HEK293 (cell line): ENCODE data around the gene LRRFIP1.

Experiments used
- CTCF ChIA-PET: fragments of 350-600 bp; formaldehyde crosslinking; extraction: SDS; loops from one replicate; lab custom pipeline; 2021; ENCODE audit warnings: antibody characterized with exemption; lab: Yijun Ruan, JAX
- POLR2A ChIA-PET: fragments of 300-600 bp; formaldehyde crosslinking; extraction: SDS; loops from one replicate; lab custom pipeline; 2020; ENCODE audit warnings: antibody characterized with exemption, inconsistent platforms; lab: Yijun Ruan, JAX
- H3K27ac ChIP-seq: fragments of 200-500 bp; sonication (Bioruptor generic); 2 replicates; pipeline ENCODE4 v1.5.1; 2014; ENCODE audit warnings: low read depth, low read length, control low read depth, inconsistent platforms; ENCODE audit errors: extremely low read depth
- H3K36me3 ChIP-seq, 2 experiments: fragments of 200-500 bp in 1 of 2; sonication (Bioruptor generic) in 1 of 2; 1 replicate in 1 of 2; 2 replicates in 1 of 2; pipeline ENCODE4 v1.5.1; 2014 to 2017; ENCODE audit warnings: inconsistent platforms in 2 of 2, low read length in 2 of 2; ENCODE audit not compliant: control insufficient read depth in 2 of 2, insufficient read depth in 1 of 2
- H3K4me1 ChIP-seq: fragments of 200-500 bp; sonication (Bioruptor generic); 2 replicates; pipeline ENCODE4 v1.5.1; 2014; ENCODE audit warnings: mild to moderate bottlenecking, low read length, inconsistent platforms; ENCODE audit not compliant: control insufficient read depth, insufficient read depth
- H3K4me3 ChIP-seq: 2 replicates; pipeline ENCODE4 v1.5.1; 2011; ENCODE audit warnings: low read depth, mild to moderate bottlenecking, control low read depth, low read length, moderate library complexity
- H3K9me3 ChIP-seq: fragments of 200-500 bp; sonication (Bioruptor generic); 2 replicates; pipeline ENCODE4 v1.5.1; 2014; ENCODE audit warnings: low read depth, low read length, inconsistent platforms; ENCODE audit not compliant: control insufficient read depth, insufficient read depth
- SCRT2 ChIP-seq: fragments of 450-650 bp; formaldehyde crosslinking; IDR thresholded peaks from 2 replicates; pipeline ENCODE4 v1.5.1; 2016; ENCODE audit warnings: missing biosample characterization, missing genetic modification characterization
- ZBTB10 ChIP-seq: fragments of 450-650 bp; formaldehyde crosslinking; IDR thresholded peaks from 2 replicates; pipeline ENCODE4 v1.5.1; 2016; ENCODE audit warnings: missing biosample characterization, missing genetic modification characterization
- ZBTB20 ChIP-seq: fragments of 450-650 bp; formaldehyde crosslinking; IDR thresholded peaks from 2 replicates; pipeline ENCODE4 v1.5.1; 2016; ENCODE audit warnings: missing biosample characterization, missing genetic modification characterization
- ZBTB48 ChIP-seq: fragments of 450-650 bp; formaldehyde crosslinking; IDR thresholded peaks from 2 replicates; pipeline ENCODE4 v1.5.1; 2016; ENCODE audit warnings: missing biosample characterization, missing genetic modification characterization
- ZFP69B ChIP-seq: fragments of 450-650 bp; formaldehyde crosslinking; IDR thresholded peaks from 2 replicates; pipeline ENCODE4 v1.5.1; 2016; ENCODE audit warnings: missing biosample characterization, missing genetic modification characterization
- ZNF121 ChIP-seq: fragments of 450-650 bp; formaldehyde crosslinking; IDR thresholded peaks from 2 replicates; pipeline ENCODE4 v1.5.1; 2016; ENCODE audit warnings: missing biosample characterization, missing genetic modification characterization
- ZNF223 ChIP-seq: fragments of 450-650 bp; formaldehyde crosslinking; IDR thresholded peaks from 2 replicates; pipeline ENCODE4 v1.5.1; 2016; ENCODE audit warnings: missing biosample characterization, missing genetic modification characterization
- ZNF280D ChIP-seq: fragments of 450-650 bp; formaldehyde crosslinking; IDR thresholded peaks from 2 replicates; pipeline ENCODE4 v1.5.1; 2016; ENCODE audit warnings: missing biosample characterization, missing genetic modification characterization
- ZNF391 ChIP-seq: fragments of 450-650 bp; formaldehyde crosslinking; IDR thresholded peaks from 2 replicates; pipeline ENCODE4 v1.5.1; 2016; ENCODE audit warnings: low read depth, missing biosample characterization, missing genetic modification characterization, borderline replicate concordance
- ZNF529 ChIP-seq: fragments of 450-650 bp; formaldehyde crosslinking; IDR thresholded peaks from 2 replicates; pipeline ENCODE4 v1.5.1; 2017; ENCODE audit warnings: missing genetic modification characterization, missing biosample characterization; ENCODE audit not compliant: insufficient replicate concordance
- ZNF837 ChIP-seq: fragments of 450-650 bp; formaldehyde crosslinking; IDR thresholded peaks from 2 replicates; pipeline ENCODE4 v1.5.1; 2016; ENCODE audit warnings: missing biosample characterization, missing genetic modification characterization
- TF ChIP-seq, protein P1 (sequence below): fragments of 450-650 bp; formaldehyde crosslinking; IDR thresholded peaks from 2 replicates; pipeline ENCODE4 v1.5.1; 2016; ENCODE audit warnings: missing biosample characterization, missing genetic modification characterization
- TF ChIP-seq, protein P2 (sequence below): fragments of 450-650 bp; formaldehyde crosslinking; IDR thresholded peaks from 2 replicates; pipeline ENCODE4 v1.5.1; 2016; ENCODE audit warnings: missing biosample characterization, missing genetic modification characterization
- TF ChIP-seq, protein P3 (sequence below): fragments of 450-650 bp; IDR thresholded peaks from 2 replicates; pipeline ENCODE4 v1.5.1; 2018; ENCODE audit warnings: missing biosample characterization, missing genetic modification characterization
- TF ChIP-seq, protein P4 (sequence below): fragments of 450-650 bp; formaldehyde crosslinking; IDR thresholded peaks from 2 replicates; pipeline ENCODE4; 2016; ENCODE audit warnings: missing biosample characterization, missing genetic modification characterization

The LRRFIP1 gene

DNA sequence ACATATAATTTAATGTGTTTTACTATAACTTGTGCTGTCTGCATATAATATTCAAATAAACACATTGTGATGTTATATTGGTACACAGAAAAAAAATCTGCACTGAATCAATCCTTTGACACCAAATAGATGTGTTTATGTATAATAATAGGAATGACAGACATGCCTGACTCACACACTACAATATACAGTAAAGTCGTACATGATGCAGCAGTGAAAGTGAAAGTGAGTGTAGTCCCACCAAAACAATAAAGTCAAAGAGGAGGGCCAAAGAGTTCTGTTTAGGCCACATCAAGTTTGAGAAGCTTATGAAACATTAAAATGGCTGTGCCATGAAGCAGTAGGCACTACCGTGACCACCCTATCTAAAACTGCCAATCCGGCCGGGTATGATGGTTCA, 163.0 kb downstream of the LRRFIP1 start:
- Histone ChIP-seq H3K36me3 (no peaks in the 10 kb centered on the region; a peak in 1 of 3 replicates), H3K4me3 (no peak overlapping the region), H3K4me1 (no peaks in the 10 kb centered on the region), H3K27ac (no peak overlapping the region), H3K9me3 (no peaks in the 10 kb centered on the region)
- ChIA-PET POLR2A (no interaction called here), CTCF (interaction anchor here (0.8 to 1.0 kb wide), 2 partner anchors 15 to 186 kb away, joined by 3 to 7 read pairs; no protein-coding TSS in a partner anchor)
- TF ChIP-seq ZBTB20 (tag by site-specific recombination) (no peak), ZNF837 (tag by site-specific recombination) (no peak), ZNF529 (tag by site-specific recombination) (no peak), ZNF391 (tag by site-specific recombination) (no peak)
- TF ChIP-seq, protein P1, sequence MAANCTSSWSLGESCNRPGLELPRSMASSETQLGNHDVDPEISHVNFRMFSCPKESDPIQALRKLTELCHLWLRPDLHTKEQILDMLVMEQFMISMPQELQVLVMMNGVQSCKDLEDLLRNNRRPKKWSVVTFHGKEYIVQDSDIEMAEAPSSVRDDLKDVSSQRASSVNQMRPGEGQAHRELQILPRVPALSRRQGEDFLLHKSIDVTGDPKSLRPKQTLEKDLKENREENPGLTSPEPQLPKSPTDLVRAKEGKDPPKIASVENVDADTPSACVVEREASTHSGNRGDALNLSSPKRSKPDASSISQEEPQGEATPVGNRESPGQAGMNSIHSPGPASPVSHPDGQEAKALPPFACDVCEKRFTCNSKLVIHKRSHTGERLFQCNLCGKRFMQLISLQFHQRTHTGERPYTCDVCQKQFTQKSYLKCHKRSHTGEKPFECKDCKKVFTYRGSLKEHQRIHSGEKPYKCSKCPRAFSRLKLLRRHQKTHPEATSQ (tag by site-specific recombination), result no peak

DNA sequence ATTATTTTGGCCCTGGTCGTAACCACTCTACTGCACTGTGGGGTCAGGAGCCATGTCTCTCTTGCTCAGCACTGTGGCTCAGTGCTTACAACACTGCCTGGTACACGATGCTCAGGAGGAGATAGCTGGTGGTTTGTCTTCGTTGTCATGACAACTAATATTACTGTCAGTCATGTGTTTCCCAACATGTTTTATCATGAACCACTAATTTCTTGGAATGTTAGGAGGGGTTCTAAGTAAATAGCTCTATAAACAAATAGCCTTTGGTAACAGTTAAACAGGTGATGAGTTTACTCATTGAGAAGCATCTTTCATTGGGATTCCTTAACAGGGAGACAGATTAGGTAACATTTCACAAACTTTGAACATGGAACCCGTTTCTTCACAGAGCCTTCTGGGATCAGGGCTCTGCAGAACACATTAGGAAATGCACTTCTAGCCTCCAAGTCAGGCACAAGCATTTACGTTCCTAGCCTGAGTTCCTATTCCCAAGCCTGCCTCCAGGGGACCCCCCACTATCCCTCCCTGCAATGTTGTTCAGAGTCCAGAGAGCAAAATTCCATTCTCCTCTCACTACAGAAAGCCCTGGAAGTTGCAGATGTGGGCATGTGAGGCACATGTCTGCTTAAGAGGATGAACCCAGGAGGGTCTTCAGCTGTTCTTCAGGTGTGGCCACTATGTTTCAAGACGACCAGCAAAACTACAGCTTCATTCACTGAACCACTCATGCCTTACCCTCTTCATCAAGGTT, 164.8 kb downstream of the LRRFIP1 start:
- ChIA-PET POLR2A (no interaction called here), CTCF (interaction anchor here (0.7 to 1.2 kb wide), 4 partner anchors 30 to 280 kb away, joined by 3 to 4 read pairs (median 4); no protein-coding TSS in a partner anchor)
- Histone ChIP-seq H3K4me1 (no peaks in the 10 kb centered on the region), H3K9me3 (no peaks in the 10 kb centered on the region)
- TF ChIP-seq, protein P2, sequence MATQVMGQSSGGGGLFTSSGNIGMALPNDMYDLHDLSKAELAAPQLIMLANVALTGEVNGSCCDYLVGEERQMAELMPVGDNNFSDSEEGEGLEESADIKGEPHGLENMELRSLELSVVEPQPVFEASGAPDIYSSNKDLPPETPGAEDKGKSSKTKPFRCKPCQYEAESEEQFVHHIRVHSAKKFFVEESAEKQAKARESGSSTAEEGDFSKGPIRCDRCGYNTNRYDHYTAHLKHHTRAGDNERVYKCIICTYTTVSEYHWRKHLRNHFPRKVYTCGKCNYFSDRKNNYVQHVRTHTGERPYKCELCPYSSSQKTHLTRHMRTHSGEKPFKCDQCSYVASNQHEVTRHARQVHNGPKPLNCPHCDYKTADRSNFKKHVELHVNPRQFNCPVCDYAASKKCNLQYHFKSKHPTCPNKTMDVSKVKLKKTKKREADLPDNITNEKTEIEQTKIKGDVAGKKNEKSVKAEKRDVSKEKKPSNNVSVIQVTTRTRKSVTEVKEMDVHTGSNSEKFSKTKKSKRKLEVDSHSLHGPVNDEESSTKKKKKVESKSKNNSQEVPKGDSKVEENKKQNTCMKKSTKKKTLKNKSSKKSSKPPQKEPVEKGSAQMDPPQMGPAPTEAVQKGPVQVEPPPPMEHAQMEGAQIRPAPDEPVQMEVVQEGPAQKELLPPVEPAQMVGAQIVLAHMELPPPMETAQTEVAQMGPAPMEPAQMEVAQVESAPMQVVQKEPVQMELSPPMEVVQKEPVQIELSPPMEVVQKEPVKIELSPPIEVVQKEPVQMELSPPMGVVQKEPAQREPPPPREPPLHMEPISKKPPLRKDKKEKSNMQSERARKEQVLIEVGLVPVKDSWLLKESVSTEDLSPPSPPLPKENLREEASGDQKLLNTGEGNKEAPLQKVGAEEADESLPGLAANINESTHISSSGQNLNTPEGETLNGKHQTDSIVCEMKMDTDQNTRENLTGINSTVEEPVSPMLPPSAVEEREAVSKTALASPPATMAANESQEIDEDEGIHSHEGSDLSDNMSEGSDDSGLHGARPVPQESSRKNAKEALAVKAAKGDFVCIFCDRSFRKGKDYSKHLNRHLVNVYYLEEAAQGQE (tag by site-specific recombination), result no peak
- TF ChIP-seq ZNF223 (tag by site-specific recombination) (no peak), ZNF121 (tag by site-specific recombination) (no peak)
- TF ChIP-seq, protein P3, sequence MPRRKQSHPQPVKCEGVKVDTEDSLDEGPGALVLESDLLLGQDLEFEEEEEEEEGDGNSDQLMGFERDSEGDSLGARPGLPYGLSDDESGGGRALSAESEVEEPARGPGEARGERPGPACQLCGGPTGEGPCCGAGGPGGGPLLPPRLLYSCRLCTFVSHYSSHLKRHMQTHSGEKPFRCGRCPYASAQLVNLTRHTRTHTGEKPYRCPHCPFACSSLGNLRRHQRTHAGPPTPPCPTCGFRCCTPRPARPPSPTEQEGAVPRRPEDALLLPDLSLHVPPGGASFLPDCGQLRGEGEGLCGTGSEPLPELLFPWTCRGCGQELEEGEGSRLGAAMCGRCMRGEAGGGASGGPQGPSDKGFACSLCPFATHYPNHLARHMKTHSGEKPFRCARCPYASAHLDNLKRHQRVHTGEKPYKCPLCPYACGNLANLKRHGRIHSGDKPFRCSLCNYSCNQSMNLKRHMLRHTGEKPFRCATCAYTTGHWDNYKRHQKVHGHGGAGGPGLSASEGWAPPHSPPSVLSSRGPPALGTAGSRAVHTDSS (tag by site-specific recombination), result no peak
- TF ChIP-seq, all 188 proteins: peak for 0
- Histone ChIP-seq H3K36me3 (no peaks in the 10 kb centered on the region; a peak in 1 of 3 replicates), H3K27ac (no peak overlapping the region), H3K4me3 (no peak overlapping the region)

GRCh38 chr2:237797253-237797652, 169.9 kb downstream of the LRRFIP1 start:
- CTCF ChIA-PET, result interaction anchor here (0.7 kb wide), 1 partner anchor 184 kb away, joined by 3 read pairs; no protein-coding TSS in a partner anchor
- Histone ChIP-seq H3K4me3 (no peak overlapping the region), H3K9me3 (no peaks in the 10 kb centered on the region), H3K4me1 (no peaks in the 10 kb centered on the region), H3K36me3 (no peaks in the 10 kb centered on the region; a peak in 1 of 3 replicates), H3K27ac (no peak overlapping the region)
- POLR2A ChIA-PET, result no interaction called here
- no peak for TF ChIP-seq ZFP69B
- TF ChIP-seq ZBTB48 (tag by site-specific recombination), result no peak
- no peak for TF ChIP-seq ZBTB10
- TF ChIP-seq, protein P4, sequence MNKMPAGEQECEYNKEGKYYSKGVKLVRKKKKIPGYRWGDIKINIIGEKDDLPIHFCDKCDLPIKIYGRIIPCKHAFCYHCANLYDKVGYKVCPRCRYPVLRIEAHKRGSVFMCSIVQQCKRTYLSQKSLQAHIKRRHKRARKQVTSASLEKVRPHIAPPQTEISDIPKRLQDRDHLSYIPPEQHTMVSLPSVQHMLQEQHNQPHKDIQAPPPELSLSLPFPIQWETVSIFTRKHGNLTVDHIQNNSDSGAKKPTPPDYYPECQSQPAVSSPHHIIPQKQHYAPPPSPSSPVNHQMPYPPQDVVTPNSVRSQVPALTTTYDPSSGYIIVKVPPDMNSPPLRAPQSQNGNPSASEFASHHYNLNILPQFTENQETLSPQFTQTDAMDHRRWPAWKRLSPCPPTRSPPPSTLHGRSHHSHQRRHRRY (tag by site-specific recombination), result no peak
- TF ChIP-seq SCRT2 (tag by site-specific recombination), result no peak
- no peak for TF ChIP-seq ZNF280D (tag by site-specific recombination)
